C4-2B (cell line): ENCODE results near the gene RAPGEF4.

Source experiments
- H3K27ac ChIP-seq: fragments of 450-650 bp; 2 replicates; pipeline ENCODE4 v1.5.1; 2017
- CTCF ChIP-seq: fragments of 450-650 bp; conservative IDR thresholded peaks from 2 replicates; pipeline ENCODE4 v1.5.1; 2017; ENCODE audit warnings: mild to moderate bottlenecking
- ZFX ChIP-seq: fragments of 450-650 bp; IDR thresholded peaks from 2 replicates; pipeline ENCODE4 v1.6.1; 2017

RAPGEF4 gene

GRCh38 chr2:172972005-172972619 is 236.5 kb downstream of the RAPGEF4 start:
- no peak overlapping the region for H3K27ac ChIP-seq
- TF ChIP-seq ZFX (no peak), CTCF (peak; percentile 93)

GRCh38 chr2:172974762-172975161 is 239.1 kb downstream of the RAPGEF4 start:
- H3K27ac ChIP-seq: no peak overlapping the region
- no peak for TF ChIP-seq CTCF
- no peak for TF ChIP-seq ZFX

- no peak overlapping the region for H3K27ac ChIP-seq
- TF ChIP-seq CTCF (no peak), ZFX (no peak)
These were observed 240.5 kb downstream of the RAPGEF4 start for GRCh38 chr2:172976116-172976515.

GRCh38 chr2:172976816-172977215 is 241.2 kb downstream of the RAPGEF4 start:
- TF ChIP-seq ZFX: no peak
- H3K27ac ChIP-seq: no peak overlapping the region

- TF ChIP-seq ZFX: no peak
- TF ChIP-seq CTCF: no peak
- no peak overlapping the region for H3K27ac ChIP-seq
These were observed 241.8 kb downstream of the RAPGEF4 start for GRCh38 chr2:172977270-172978062.

- H3K27ac ChIP-seq: no peak overlapping the region
- no peak for TF ChIP-seq CTCF
- no peak for TF ChIP-seq ZFX
These were observed 242.4 kb downstream of the RAPGEF4 start for GRCh38 chr2:172978063-172978383.

- TF ChIP-seq CTCF (no peak), ZFX (no peak)
- H3K27ac ChIP-seq: no peak overlapping the region
These were observed 249.7 kb downstream of the RAPGEF4 start for GRCh38 chr2:172985139-172985892.
